Osteocyte (in vitro differentiated cells): ENCODE results near the gene CRIM1. TPM values are rescaled to one million over a fixed set of nuclear protein-coding genes. Genes with fewer than 3 reads are reported as not detected.

ENCODE experiments used
- DNase-seq: peaks from one replicate; pipeline ENCODE4 v3.0.0; 2021; ENCODE audit warnings: mixed read lengths; ENCODE audit not compliant: unreplicated experiment; ENCODE audit errors: extremely low spot score
- H3K27ac Mint-ChIP-seq: one replicate; pipeline ENCODE4 v1.8.0; 2021; ENCODE audit warnings: mild to moderate bottlenecking, mixed read lengths; ENCODE audit not compliant: unreplicated experiment
- H3K27me3 Mint-ChIP-seq: one replicate; pipeline ENCODE4 v1.8.0; 2021; ENCODE audit warnings: mixed read lengths; ENCODE audit not compliant: unreplicated experiment
- H3K36me3 Mint-ChIP-seq: one replicate; pipeline ENCODE4 v1.8.0; 2021; ENCODE audit warnings: mixed read lengths; ENCODE audit not compliant: unreplicated experiment
- H3K4me1 Mint-ChIP-seq: one replicate; pipeline ENCODE4 v1.8.0; 2021; ENCODE audit warnings: mixed read lengths; ENCODE audit not compliant: unreplicated experiment
- H3K4me3 Mint-ChIP-seq: one replicate; pipeline ENCODE4 v1.8.0; 2021; ENCODE audit warnings: mild to moderate bottlenecking, moderate library complexity, mixed read lengths; ENCODE audit not compliant: unreplicated experiment
- H3K9me3 Mint-ChIP-seq: one replicate; pipeline ENCODE4 v1.8.0; 2021; ENCODE audit warnings: mixed read lengths; ENCODE audit not compliant: unreplicated experiment
- CTCF ChIP-seq: fragments of 200-600 bp; sonication (generic); IDR thresholded peaks from 2 replicates; pipeline ENCODE4 v1.5.0; 2021; ENCODE audit warnings: antibody characterized with exemption, mild to moderate bottlenecking, moderate library complexity
- total RNA-seq: library from RNA; stranded (reverse); gene quantifications from 2 replicates; pipeline ENCODE4 v1.2.1, GENCODE V29; 2021

CRIM1 gene
- total RNA-seq, 1 donor from 2014 or later = 194 TPM

- no peak for DNase-seq
- no peak for TF ChIP-seq CTCF
- Mint-ChIP-seq H3K36me3 (peaks cover 25% of the 10 kb centered on the region), H3K4me1 (peaks cover 22% of the 10 kb centered on the region), H3K27me3 (no peaks in the 10 kb centered on the region), H3K9me3 (no peaks in the 10 kb centered on the region), H3K27ac (no peak overlapping the region), H3K4me3 (no peak overlapping the region)
Observed at GRCh38 chr2:36464006-36464721, 108.6 kb downstream of the CRIM1 start.

GRCh38 chr2:36466135-36466534 lies 110.6 kb downstream of the CRIM1 start:
- peaks cover 38% of the 10 kb centered on the region for H3K4me1 Mint-ChIP-seq
- TF ChIP-seq CTCF = no peak
- no peaks in the 10 kb centered on the region for H3K27me3 Mint-ChIP-seq
- DNase-seq = no peak
- H3K36me3 Mint-ChIP-seq = peaks cover 35% of the 10 kb centered on the region
- H3K4me3 Mint-ChIP-seq = no peak overlapping the region
- H3K9me3 Mint-ChIP-seq = no peaks in the 10 kb centered on the region
- H3K27ac Mint-ChIP-seq = peak overlapping the region; percentile 31

GRCh38 chr2:36468463-36469105 lies 113.0 kb downstream of the CRIM1 start:
- no peak for TF ChIP-seq CTCF
- no peaks in the 10 kb centered on the region for H3K27me3 Mint-ChIP-seq
- H3K36me3 Mint-ChIP-seq = peaks cover 46% of the 10 kb centered on the region
- H3K4me3 Mint-ChIP-seq = no peak overlapping the region
- no peak for DNase-seq
- H3K9me3 Mint-ChIP-seq = no peaks in the 10 kb centered on the region
- H3K4me1 Mint-ChIP-seq = peaks cover 38% of the 10 kb centered on the region
- H3K27ac Mint-ChIP-seq = peak overlapping the region; percentile 86

GRCh38 chr2:36469106-36469477 lies 113.5 kb downstream of the CRIM1 start:
- Mint-ChIP-seq H3K4me1 (peaks cover 38% of the 10 kb centered on the region), H3K27ac (peak overlapping the region; percentile 86), H3K4me3 (no peak overlapping the region), H3K9me3 (peaks cover 3% of the 10 kb centered on the region), H3K36me3 (peaks cover 50% of the 10 kb centered on the region), H3K27me3 (no peaks in the 10 kb centered on the region)
- no peak for DNase-seq
- no peak for TF ChIP-seq CTCF

GRCh38 chr2:36469710-36470109 lies 114.1 kb downstream of the CRIM1 start:
- H3K27me3 Mint-ChIP-seq = no peaks in the 10 kb centered on the region

More at GRCh38 chr2:36469710-36470109, 114.1 kb downstream of the CRIM1 start:
- peaks cover 50% of the 10 kb centered on the region for H3K36me3 Mint-ChIP-seq
- H3K27ac Mint-ChIP-seq = peak overlapping the region; percentile 86
- DNase-seq = no peak
- H3K4me1 Mint-ChIP-seq = peaks cover 34% of the 10 kb centered on the region
- H3K4me3 Mint-ChIP-seq = peak overlapping the region; percentile 23
- TF ChIP-seq CTCF = no peak
- H3K9me3 Mint-ChIP-seq = peaks cover 4% of the 10 kb centered on the region
